Left ventricle myocardium inferior (tissue), 1 donor: ENCODE measurements around the gene CYP26A1. TPM values are rescaled to one million over a fixed set of nuclear protein-coding genes. Genes with fewer than 3 reads are reported as not detected.

Experiments
- DNase-seq: peaks from one replicate; pipeline ENCODE4 v3.0.0-alpha.2; 2020
- H3K27ac ChIP-seq: fragments of 200-600 bp; replicated peaks from 2 replicates; pipeline ENCODE4 v1.8.0; 2021
- H3K27me3 ChIP-seq: fragments of 200-600 bp; 2 replicates; pipeline ENCODE4 v1.8.0; 2021; ENCODE audit warnings: low read depth
- H3K36me3 ChIP-seq: fragments of 200-600 bp; 2 replicates; pipeline ENCODE4 v1.8.0; 2021
- H3K4me1 ChIP-seq: fragments of 200-600 bp; 2 replicates; pipeline ENCODE4 v1.8.0; 2021
- H3K4me3 ChIP-seq: fragments of 200-600 bp; 2 replicates; pipeline ENCODE4 v1.8.0; 2021; ENCODE audit warnings: mild to moderate bottlenecking, moderate library complexity
- H3K9me3 ChIP-seq: fragments of 200-600 bp; replicated peaks from 2 replicates; pipeline ENCODE4 v1.8.0; 2021
- CTCF ChIP-seq: fragments of 200-600 bp; IDR thresholded peaks from 2 replicates; pipeline ENCODE4 v1.8.0; 2021; ENCODE audit warnings: antibody characterized with exemption, mild to moderate bottlenecking, borderline replicate concordance
- intact Hi-C: fragments of 100-400 bp; cut with micrococcal nuclease; formaldehyde crosslinking; loops from one replicate; pipeline ENCODE4 v1.11.0; 2022
- total RNA-seq: library from RNA; stranded (reverse); fragmentation: NEBNext Ultra II Directional; extraction: Animal tissue kit (Norgen Biotek cat#: 25700); gene quantifications from one replicate; pipeline ENCODE4 v1.2.1, GENCODE V29; 2021
- donor health status: DM: no; HTN: yes; CAD: no; lungs with severe emphysema.

Gene CYP26A1
- total RNA-seq, 1 donor from 2014 or later: not detected

- TF ChIP-seq CTCF: no peak
- peaks cover 100% of the 10 kb centered on the region for H3K27me3 ChIP-seq
- no peak for DNase-seq
- intact Hi-C loops: no loop called here
- peak overlapping the region; percentile 40 for H3K4me3 ChIP-seq
- no peaks in the 10 kb centered on the region for H3K36me3 ChIP-seq
- no peaks in the 10 kb centered on the region for H3K9me3 ChIP-seq
- peaks cover 47% of the 10 kb centered on the region for H3K4me1 ChIP-seq
- no peak overlapping the region for H3K27ac ChIP-seq
These were observed 7.8 kb upstream of the CYP26A1 start for GRCh38 chr10:93065675-93066543.

- Histone ChIP-seq H3K27me3 (peaks cover 98% of the 10 kb centered on the region), H3K4me3 (no peak overlapping the region), H3K9me3 (no peaks in the 10 kb centered on the region), H3K36me3 (no peaks in the 10 kb centered on the region), H3K4me1 (peaks cover 41% of the 10 kb centered on the region), H3K27ac (no peak overlapping the region)
- intact Hi-C loops: no loop called here
- DNase-seq: no peak
- TF ChIP-seq CTCF: no peak
These were observed 7.2 kb upstream of the CYP26A1 start for GRCh38 chr10:93066544-93066913.

- no peak for DNase-seq
- no peak overlapping the region for H3K27ac ChIP-seq
- H3K4me3 ChIP-seq: peak overlapping the region; percentile 40
- no peaks in the 10 kb centered on the region for H3K9me3 ChIP-seq
- H3K4me1 ChIP-seq: peaks cover 41% of the 10 kb centered on the region
- intact Hi-C loops: no loop called here
- no peak for TF ChIP-seq CTCF
- no peaks in the 10 kb centered on the region for H3K36me3 ChIP-seq
- H3K27me3 ChIP-seq: peaks cover 98% of the 10 kb centered on the region
These were observed 6.0 kb upstream of the CYP26A1 start for GRCh38 chr10:93067443-93068365.

- TF ChIP-seq CTCF: no peak
- DNase-seq: no peak
- H3K9me3 ChIP-seq: no peaks in the 10 kb centered on the region
- H3K4me1 ChIP-seq: peaks cover 42% of the 10 kb centered on the region
- intact Hi-C loops: no loop called here
- no peaks in the 10 kb centered on the region for H3K36me3 ChIP-seq
- peak overlapping the region; percentile 40 for H3K4me3 ChIP-seq
- H3K27ac ChIP-seq: no peak overlapping the region
- peaks cover 98% of the 10 kb centered on the region for H3K27me3 ChIP-seq
These were observed 5.1 kb upstream of the CYP26A1 start for GRCh38 chr10:93068411-93069244.

- intact Hi-C loops: no loop called here
These were observed 4.5 kb upstream of the CYP26A1 start for GRCh38 chr10:93069245-93069561.

More at GRCh38 chr10:93069245-93069561, 4.5 kb upstream of the CYP26A1 start:
- no peak for DNase-seq
- Histone ChIP-seq H3K27me3 (peaks cover 98% of the 10 kb centered on the region), H3K4me1 (peaks cover 48% of the 10 kb centered on the region), H3K4me3 (no peak overlapping the region), H3K36me3 (no peaks in the 10 kb centered on the region), H3K9me3 (no peaks in the 10 kb centered on the region), H3K27ac (no peak overlapping the region)
- no peak for TF ChIP-seq CTCF
